Nephron progenitor cell (in vitro differentiated cells): ENCODE measurements around the gene PLXNA2.

Experiments used
- DNase-seq: peaks from one replicate; pipeline ENCODE4 v3.0.0; 2021
- H3K27ac Mint-ChIP-seq: 2 replicates; pipeline ENCODE4 v1.8.0; 2021; ENCODE audit warnings: mild to moderate bottlenecking, moderate library complexity, mixed read lengths
- H3K27me3 Mint-ChIP-seq: 2 replicates; pipeline ENCODE4 v1.8.0; 2021; ENCODE audit warnings: mild to moderate bottlenecking, low read depth, mixed read lengths; ENCODE audit not compliant: poor library complexity
- H3K36me3 Mint-ChIP-seq: 2 replicates; pipeline ENCODE4 v1.8.0; 2021; ENCODE audit warnings: low read depth, mixed read lengths
- H3K4me1 Mint-ChIP-seq: 2 replicates; pipeline ENCODE4 v1.8.0; 2021; ENCODE audit warnings: mixed read lengths
- H3K4me3 Mint-ChIP-seq: 2 replicates; pipeline ENCODE4 v1.8.0; 2021; ENCODE audit warnings: mild to moderate bottlenecking, moderate library complexity, mixed read lengths
- H3K9me3 Mint-ChIP-seq: 2 replicates; pipeline ENCODE4 v1.8.0; 2021; ENCODE audit warnings: mild to moderate bottlenecking, moderate library complexity, mixed read lengths
- TF ChIP-seq, protein P1 (sequence below): fragments of 200-600 bp; sonication (generic); IDR thresholded peaks from 2 replicates; pipeline ENCODE4 v1.5.0; 2021; ENCODE audit warnings: antibody characterized with exemption

PLXNA2 gene

DNA sequence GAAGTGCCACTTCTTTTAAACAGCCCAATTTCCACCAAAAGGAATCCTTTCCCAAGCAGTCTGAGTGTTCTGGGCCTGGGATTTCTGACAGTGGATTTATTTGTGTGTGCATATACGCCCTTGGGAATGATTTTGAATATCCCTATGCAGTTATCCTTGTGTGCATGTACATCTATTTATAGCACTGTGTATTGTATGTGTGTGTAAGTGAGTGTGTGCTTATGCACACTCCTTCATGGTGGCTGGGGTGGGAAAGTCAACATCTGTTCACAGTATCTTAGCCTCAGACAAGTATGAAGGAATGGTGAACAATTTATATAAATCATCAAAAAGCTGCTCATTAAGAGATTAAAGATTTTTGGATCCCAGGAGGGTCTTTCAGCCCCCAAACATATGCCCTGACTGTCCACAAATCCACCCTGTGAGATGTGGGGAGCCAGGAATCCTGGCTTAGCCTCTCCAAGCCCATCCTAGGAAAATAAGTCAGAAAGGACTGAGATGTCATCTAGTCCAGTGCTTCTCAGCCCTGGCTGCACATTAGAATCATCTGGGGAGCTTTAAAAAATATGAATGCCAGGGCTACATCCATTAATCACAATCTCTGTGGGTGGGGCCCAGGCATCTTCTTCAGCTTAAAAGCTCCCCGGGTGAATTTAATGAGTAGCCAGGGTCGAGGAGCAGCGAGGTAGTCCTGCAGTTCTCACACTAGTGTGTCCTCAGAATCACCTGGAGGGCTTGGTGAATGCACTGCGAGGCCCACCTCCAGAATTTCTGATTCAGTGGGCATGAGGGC, 101.4 kb downstream of the PLXNA2 start:
- H3K27me3 Mint-ChIP-seq, result peaks cover 29% of the 10 kb centered on the region
- DNase-seq, result no peak
- H3K27ac Mint-ChIP-seq, result peak overlapping the region; percentile 81
- peaks cover 76% of the 10 kb centered on the region for H3K4me1 Mint-ChIP-seq
- H3K36me3 Mint-ChIP-seq, result peaks cover 8% of the 10 kb centered on the region
- H3K4me3 Mint-ChIP-seq, result peak overlapping the region; percentile 27
- TF ChIP-seq, protein P1, sequence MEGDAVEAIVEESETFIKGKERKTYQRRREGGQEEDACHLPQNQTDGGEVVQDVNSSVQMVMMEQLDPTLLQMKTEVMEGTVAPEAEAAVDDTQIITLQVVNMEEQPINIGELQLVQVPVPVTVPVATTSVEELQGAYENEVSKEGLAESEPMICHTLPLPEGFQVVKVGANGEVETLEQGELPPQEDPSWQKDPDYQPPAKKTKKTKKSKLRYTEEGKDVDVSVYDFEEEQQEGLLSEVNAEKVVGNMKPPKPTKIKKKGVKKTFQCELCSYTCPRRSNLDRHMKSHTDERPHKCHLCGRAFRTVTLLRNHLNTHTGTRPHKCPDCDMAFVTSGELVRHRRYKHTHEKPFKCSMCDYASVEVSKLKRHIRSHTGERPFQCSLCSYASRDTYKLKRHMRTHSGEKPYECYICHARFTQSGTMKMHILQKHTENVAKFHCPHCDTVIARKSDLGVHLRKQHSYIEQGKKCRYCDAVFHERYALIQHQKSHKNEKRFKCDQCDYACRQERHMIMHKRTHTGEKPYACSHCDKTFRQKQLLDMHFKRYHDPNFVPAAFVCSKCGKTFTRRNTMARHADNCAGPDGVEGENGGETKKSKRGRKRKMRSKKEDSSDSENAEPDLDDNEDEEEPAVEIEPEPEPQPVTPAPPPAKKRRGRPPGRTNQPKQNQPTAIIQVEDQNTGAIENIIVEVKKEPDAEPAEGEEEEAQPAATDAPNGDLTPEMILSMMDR, result no peak
- no peaks in the 10 kb centered on the region for H3K9me3 Mint-ChIP-seq

DNA sequence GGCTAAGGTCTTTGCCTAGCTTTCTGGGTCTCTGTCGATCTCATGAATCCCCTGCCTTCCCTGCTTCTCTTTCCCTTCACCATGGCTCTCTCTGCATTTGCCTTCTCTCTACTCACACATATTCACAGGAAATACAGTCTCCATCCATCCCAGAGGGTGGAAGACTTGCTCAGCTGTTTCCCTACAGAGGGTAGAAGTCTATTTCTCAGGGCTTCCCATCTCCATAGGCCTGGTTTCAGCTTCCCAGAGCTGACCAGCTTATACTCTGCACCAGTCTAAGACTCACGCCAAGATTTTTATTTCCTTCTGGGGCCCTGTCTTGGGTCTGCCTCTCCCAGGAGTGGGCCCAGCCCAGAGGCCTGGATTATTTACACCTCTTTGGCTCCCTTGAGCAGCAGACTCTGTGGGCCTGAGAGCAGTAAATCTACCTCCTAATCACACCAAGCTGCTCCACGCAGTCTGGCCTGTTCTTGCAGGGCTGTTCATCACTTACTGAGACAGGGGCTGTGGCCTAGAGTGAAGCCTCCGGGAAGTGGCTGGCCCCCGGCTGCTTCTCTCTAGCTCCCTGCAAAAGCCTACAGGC, 102.5 kb downstream of the PLXNA2 start:
- Mint-ChIP-seq H3K36me3 (peaks cover 10% of the 10 kb centered on the region), H3K9me3 (no peaks in the 10 kb centered on the region), H3K4me3 (peak overlapping the region; percentile 58), H3K27ac (peak overlapping the region; percentile 81), H3K4me1 (peaks cover 86% of the 10 kb centered on the region), H3K27me3 (peaks cover 30% of the 10 kb centered on the region)
- peak; percentile 65 for DNase-seq
- TF ChIP-seq, protein P1, result no peak

DNA sequence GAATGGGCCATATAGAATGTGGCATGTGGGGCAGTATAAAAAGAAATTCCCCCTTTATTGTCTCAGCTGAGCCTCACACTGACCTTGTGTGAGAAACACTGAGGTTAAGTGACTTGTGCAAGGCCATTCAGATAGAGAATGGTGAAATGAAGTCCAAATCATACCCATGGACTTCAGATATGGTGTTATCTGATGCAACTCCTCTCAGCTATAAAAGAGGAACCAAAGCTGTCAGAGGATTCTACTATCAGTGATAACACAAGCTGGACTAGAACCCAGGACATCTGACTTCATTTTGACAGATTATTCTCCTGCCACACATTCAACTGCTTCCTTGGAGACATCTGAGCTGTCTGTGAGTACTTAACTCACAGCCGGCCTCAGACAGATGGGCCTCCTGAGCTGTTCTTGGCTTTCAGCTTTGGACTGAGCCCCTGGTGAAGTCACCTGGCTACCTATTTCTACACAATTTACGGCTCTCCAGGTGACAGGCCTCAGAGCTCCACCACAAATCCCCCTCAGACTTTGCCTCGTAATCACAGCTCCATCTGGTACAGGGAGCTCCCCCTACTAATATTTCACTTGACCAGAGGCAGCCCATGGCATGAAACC, 104.6 kb downstream of the PLXNA2 start:
- TF ChIP-seq, protein P1, result no peak
- no peak for DNase-seq
- H3K4me1 Mint-ChIP-seq, result peaks cover 86% of the 10 kb centered on the region
- H3K27ac Mint-ChIP-seq, result no peak overlapping the region
- H3K36me3 Mint-ChIP-seq, result peaks cover 10% of the 10 kb centered on the region
- H3K9me3 Mint-ChIP-seq, result no peaks in the 10 kb centered on the region
- H3K27me3 Mint-ChIP-seq, result peaks cover 18% of the 10 kb centered on the region
- no peak overlapping the region for H3K4me3 Mint-ChIP-seq

DNA sequence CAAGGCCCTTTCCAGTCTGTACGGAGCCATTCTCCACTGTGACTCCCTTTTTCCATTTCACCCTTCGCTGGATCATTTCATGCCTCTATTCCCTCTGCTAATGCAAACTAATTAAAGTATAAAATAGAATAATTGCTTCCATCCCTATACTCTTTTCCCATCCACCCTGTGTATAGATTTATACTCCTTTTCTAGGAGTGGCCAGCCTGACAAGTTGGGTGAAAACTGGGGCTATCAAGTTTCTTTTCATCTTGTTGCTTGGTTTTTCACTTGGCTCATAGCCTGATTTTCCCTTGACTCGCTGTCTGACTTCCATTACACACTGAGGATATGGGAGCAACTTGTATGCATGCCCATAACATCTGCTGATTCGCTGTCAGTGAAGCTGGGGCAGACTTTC, 107.0 kb downstream of the PLXNA2 start:
- DNase-seq, result no peak
- peak overlapping the region; percentile 43 for H3K27ac Mint-ChIP-seq
- H3K9me3 Mint-ChIP-seq, result no peaks in the 10 kb centered on the region
- peaks cover 9% of the 10 kb centered on the region for H3K27me3 Mint-ChIP-seq
- H3K4me1 Mint-ChIP-seq, result peaks cover 85% of the 10 kb centered on the region
- TF ChIP-seq, protein P1, result no peak
- H3K4me3 Mint-ChIP-seq, result no peak overlapping the region
- peaks cover 10% of the 10 kb centered on the region for H3K36me3 Mint-ChIP-seq

DNA sequence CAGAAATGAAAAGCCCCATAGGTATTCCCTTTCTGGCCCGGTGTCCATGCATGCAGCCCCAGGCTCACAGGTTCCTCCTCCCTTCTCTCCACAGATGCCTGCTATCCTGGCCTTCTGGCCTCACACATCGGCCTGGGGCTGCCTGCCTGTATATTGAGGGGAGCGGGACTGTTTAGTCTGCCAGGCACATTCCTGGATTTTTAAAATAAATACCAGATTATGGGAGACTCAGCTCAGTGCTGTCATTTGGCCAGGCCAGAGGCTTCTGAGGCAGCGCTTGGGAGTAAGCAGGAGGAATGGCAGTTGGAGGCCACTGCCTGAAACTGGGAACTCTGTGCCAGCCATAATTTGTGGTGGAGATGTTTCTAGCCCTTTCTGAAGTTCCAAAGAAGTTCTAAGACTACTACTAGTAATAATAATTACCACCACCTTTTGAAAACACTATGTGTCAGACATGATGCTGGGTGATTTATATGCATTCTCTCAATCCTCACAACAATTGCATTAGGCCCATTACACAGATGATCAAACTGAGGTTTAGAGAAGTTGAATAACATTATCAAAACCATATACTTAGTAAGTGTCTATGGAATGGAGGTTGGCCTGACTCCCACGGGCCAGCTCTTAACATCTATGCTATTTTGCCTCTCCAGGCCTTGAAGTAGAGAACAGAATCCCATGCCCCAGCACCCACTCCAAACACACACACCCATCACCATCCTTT, 107.6 kb downstream of the PLXNA2 start:
- Mint-ChIP-seq H3K36me3 (peaks cover 10% of the 10 kb centered on the region), H3K4me1 (peaks cover 85% of the 10 kb centered on the region), H3K27me3 (peaks cover 13% of the 10 kb centered on the region), H3K27ac (peak overlapping the region; percentile 43), H3K9me3 (no peaks in the 10 kb centered on the region), H3K4me3 (no peak overlapping the region)
- TF ChIP-seq, protein P1, result no peak
- no peak for DNase-seq
